IMR-90 (cell line): ENCODE data around the gene PATJ.

Experiments
- CEBPB ChIP-seq: IDR thresholded peaks from 2 replicates; pipeline ENCODE4 v1.6.1; 2012; ENCODE audit warnings: low read depth, low read length, improper control_type of control experiment
- CTCF ChIP-seq: conservative IDR thresholded peaks from 2 replicates; pipeline ENCODE4 v1.5.1; 2012; ENCODE audit warnings: mild to moderate bottlenecking, low read depth, low read length, improper control_type of control experiment
- FOS ChIP-seq: fragments of 150-350 bp; IDR thresholded peaks from 2 replicates; pipeline ENCODE4 v1.6.1; 2016; ENCODE audit warnings: low read depth, low read length
- MAFK ChIP-seq: IDR thresholded peaks from 2 replicates; pipeline ENCODE4 v1.6.1; 2012; ENCODE audit warnings: low read depth, low read length, improper control_type of control experiment
- NFE2L2 ChIP-seq: fragments of 150-350 bp; IDR thresholded peaks from 2 replicates; pipeline ENCODE4 v1.6.1; 2016; ENCODE audit warnings: low read depth, mild to moderate bottlenecking, low read length
- POLR2A ChIP-seq: IDR thresholded peaks from 2 replicates; pipeline ENCODE4 v1.6.1; 2012; ENCODE audit warnings: mild to moderate bottlenecking, low read depth, low read length
- RCOR1 ChIP-seq: IDR thresholded peaks from 2 replicates; pipeline ENCODE4 v1.6.1; 2012; ENCODE audit warnings: mild to moderate bottlenecking, low read length, improper control_type of control experiment; ENCODE audit not compliant: insufficient replicate concordance
- RFX5 ChIP-seq: IDR thresholded peaks from 2 replicates; pipeline ENCODE4 v1.8.0; 2012; ENCODE audit warnings: low read depth, mild to moderate bottlenecking, low read length, moderate library complexity
- SMC3 ChIP-seq: fragments of 150-350 bp; IDR thresholded peaks from 2 replicates; pipeline ENCODE4 v1.6.1; 2016; ENCODE audit warnings: low read depth, mild to moderate bottlenecking, antibody characterized with exemption, low read length, moderate library complexity

- TF ChIP-seq RFX5 (no peak), SMC3 (no peak), POLR2A (no peak), CTCF (no peak), CEBPB (no peak), NFE2L2 (no peak), RCOR1 (no peak), FOS (no peak), MAFK (no peak)
Measured at GRCh38 chr1:61724506-61724812, 17.8 kb upstream of the PATJ start.
